OCI-LY1 (cell line): Measurements from ENCODE around the gene TF.
A peak's percentile ranks its signal among the peaks of the same experiment; 100 is the strongest.

Experiments used
- H2AFZ ChIP-seq: fragments of 200-600 bp; sonication (generic), shearing (Covaris generic); 2 replicates; pipeline ENCODE4 v1.6.0; 2014; ENCODE audit warnings: antibody characterized with exemption, mild to moderate bottlenecking, low read length
- H3F3A ChIP-seq: fragments of 200-600 bp; sonication (generic), shearing (Covaris generic); 2 replicates; pipeline ENCODE4 v1.6.0; 2014; ENCODE audit warnings: mild to moderate bottlenecking, antibody characterized with exemption, low read length, moderate library complexity; ENCODE audit not compliant: insufficient read depth
- H3K27ac ChIP-seq: fragments of 200-600 bp; sonication (generic); 2 replicates; pipeline ENCODE4 v1.5.1; 2014; ENCODE audit warnings: low read length, mixed run types, mild to moderate bottlenecking, low read depth; ENCODE audit not compliant: poor library complexity, severe bottlenecking
- H3K27me3 ChIP-seq: fragments of 200-600 bp; sonication (generic); 2 replicates; pipeline ENCODE4 v1.6.0; 2014; ENCODE audit warnings: antibody characterized with exemption, mild to moderate bottlenecking, low read length, moderate library complexity; ENCODE audit not compliant: insufficient read depth
- H3K36me3 ChIP-seq: fragments of 200-600 bp; sonication (generic); 2 replicates; pipeline ENCODE4 v1.6.1; 2014; ENCODE audit warnings: mild to moderate bottlenecking, antibody characterized with exemption, low read length, moderate library complexity, mixed read lengths; ENCODE audit not compliant: insufficient read depth
- H3K4me1 ChIP-seq: fragments of 200-600 bp; sonication (generic); 2 replicates; pipeline ENCODE4 v1.5.1; 2014; ENCODE audit warnings: mild to moderate bottlenecking, low read length, moderate library complexity; ENCODE audit not compliant: insufficient read depth, severe bottlenecking
- H3K4me2 ChIP-seq: fragments of 200-600 bp; sonication (generic), shearing (Covaris generic); 2 replicates; pipeline ENCODE4 v1.6.1; 2014; ENCODE audit warnings: low read length
- H3K4me3 ChIP-seq: fragments of 200-600 bp; sonication (generic); 2 replicates; pipeline ENCODE4 v1.5.1; 2014; ENCODE audit warnings: low read length, low read depth, mild to moderate bottlenecking, mixed read lengths; ENCODE audit not compliant: poor library complexity, severe bottlenecking
- H3K79me2 ChIP-seq: fragments of 200-600 bp; shearing (Covaris generic); 2 replicates; pipeline ENCODE4 v1.6.1; 2016; ENCODE audit warnings: mixed run types, low read length, mixed read lengths; ENCODE audit not compliant: insufficient read depth
- H3K9ac ChIP-seq: fragments of 200-600 bp; sonication (generic), shearing (Covaris generic); 2 replicates; pipeline ENCODE4 v1.6.1; 2014; ENCODE audit warnings: mild to moderate bottlenecking, low read length, mixed read lengths
- H3K9me2 ChIP-seq: fragments of 200-600 bp; sonication (generic), shearing (Covaris generic); 2 replicates; pipeline ENCODE4 v1.6.1; 2014; ENCODE audit warnings: low read depth, mild to moderate bottlenecking, low read length, mixed read lengths
- H3K9me3 ChIP-seq: fragments of 200-600 bp; shearing (Covaris generic); 2 replicates; pipeline ENCODE4 v1.6.1; 2014; ENCODE audit warnings: low read length, mixed read lengths
- H4K20me1 ChIP-seq: fragments of 200-600 bp; sonication (generic), shearing (Covaris generic); 2 replicates; pipeline ENCODE4 v1.6.0; 2016; ENCODE audit warnings: mild to moderate bottlenecking, low read length; ENCODE audit not compliant: insufficient read depth
- EZH2 ChIP-seq: fragments of 200-600 bp; sonication (generic), shearing (Covaris generic); IDR thresholded peaks from 2 replicates; pipeline ENCODE4 v1.8.0; 2017; ENCODE audit warnings: borderline replicate concordance, mixed run types, mild to moderate bottlenecking, antibody characterized with exemption, low read length, moderate library complexity, mixed read lengths
- TF ChIP-seq, protein P1 (sequence below): fragments of 200-600 bp; sonication (generic), shearing (Covaris generic); IDR thresholded peaks from 2 replicates; pipeline ENCODE4 v1.5.1; 2017; ENCODE audit warnings: mild to moderate bottlenecking, antibody characterized with exemption, low read length, moderate library complexity, mixed read lengths

The TF gene

DNA sequence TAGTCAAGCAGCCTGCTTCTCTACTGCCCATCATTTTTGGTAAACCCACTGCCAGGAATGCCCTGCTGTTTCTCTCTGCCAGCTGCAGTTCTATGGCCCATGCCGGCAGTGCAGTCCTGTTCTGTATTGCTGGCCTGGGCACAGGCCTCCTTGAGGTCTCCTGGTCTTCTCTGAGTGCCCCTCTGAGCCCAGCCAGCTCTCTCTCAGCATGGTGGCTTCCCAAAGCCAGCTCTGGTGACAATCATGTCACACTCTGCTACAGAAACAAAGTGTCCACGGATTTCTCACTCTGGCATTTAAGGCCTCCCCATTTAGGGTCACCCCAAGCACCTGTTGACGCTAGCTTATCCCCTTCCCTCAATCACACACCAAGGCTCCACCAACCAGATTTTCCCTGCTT lies 83.9 kb downstream of the TF start:
- Histone ChIP-seq H3K4me1 (no peaks in the 10 kb centered on the region), H3K4me3 (no peak overlapping the region), H3K9me3 (no peaks in the 10 kb centered on the region), H4K20me1 (no peaks in the 10 kb centered on the region), H3K9ac (no peak overlapping the region), H3F3A (no peaks in the 10 kb centered on the region), H3K27ac (no peak overlapping the region), H2AFZ (no peak overlapping the region), H3K4me2 (no peak overlapping the region), H3K27me3 (0 out of 2 replicates have a peak, but pooled peaks cover 9% of the 10 kb centered on the region), H3K9me2 (no peaks in the 10 kb centered on the region), H3K79me2 (no peaks in the 10 kb centered on the region), H3K36me3 (no peaks in the 10 kb centered on the region; the same call in 1 of the 2 replicates)
- no peak for TF ChIP-seq EZH2
- TF ChIP-seq, protein P1, sequence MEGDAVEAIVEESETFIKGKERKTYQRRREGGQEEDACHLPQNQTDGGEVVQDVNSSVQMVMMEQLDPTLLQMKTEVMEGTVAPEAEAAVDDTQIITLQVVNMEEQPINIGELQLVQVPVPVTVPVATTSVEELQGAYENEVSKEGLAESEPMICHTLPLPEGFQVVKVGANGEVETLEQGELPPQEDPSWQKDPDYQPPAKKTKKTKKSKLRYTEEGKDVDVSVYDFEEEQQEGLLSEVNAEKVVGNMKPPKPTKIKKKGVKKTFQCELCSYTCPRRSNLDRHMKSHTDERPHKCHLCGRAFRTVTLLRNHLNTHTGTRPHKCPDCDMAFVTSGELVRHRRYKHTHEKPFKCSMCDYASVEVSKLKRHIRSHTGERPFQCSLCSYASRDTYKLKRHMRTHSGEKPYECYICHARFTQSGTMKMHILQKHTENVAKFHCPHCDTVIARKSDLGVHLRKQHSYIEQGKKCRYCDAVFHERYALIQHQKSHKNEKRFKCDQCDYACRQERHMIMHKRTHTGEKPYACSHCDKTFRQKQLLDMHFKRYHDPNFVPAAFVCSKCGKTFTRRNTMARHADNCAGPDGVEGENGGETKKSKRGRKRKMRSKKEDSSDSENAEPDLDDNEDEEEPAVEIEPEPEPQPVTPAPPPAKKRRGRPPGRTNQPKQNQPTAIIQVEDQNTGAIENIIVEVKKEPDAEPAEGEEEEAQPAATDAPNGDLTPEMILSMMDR, result no peak

DNA sequence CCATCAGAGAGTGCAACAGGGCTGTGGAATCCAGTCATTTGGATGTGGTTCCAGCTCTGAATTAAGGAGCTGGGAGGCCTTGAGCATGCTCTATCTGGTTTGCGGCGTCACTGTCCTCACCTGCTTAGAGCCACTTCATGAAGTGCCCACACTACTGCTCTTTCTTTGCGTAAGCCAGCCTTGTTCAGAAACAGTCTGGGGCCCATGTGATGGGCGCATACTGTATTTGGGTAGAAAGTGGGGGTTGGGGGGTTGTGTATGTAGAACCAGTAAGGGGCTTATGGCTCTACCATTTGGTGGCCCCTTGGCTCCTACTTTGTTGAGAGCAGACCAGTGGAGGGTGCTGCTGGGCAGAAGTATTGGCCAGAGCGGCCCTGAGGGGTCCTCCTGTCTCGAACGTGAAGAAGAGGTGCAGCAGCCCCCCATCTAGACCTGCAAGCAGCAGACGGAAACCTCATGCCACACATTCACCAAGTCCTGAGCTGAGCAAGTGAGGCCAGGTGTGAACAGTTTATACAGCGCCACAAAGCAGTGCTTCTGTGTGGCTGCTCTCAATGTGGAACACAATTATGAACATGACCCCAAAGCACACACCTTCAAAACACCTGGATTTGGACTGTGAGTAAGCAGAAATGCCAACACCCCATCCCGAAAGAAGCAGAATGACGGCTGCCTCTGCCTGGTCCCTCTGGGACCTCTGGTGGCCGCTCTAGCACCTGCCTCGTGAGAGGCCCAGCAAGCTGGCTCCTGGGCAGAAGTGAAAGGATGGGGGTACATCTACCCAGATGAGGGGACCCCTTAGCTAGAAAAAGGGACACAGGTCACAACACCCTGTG lies 86.0 kb downstream of the TF start:
- TF ChIP-seq, protein P1, result peak; percentile 38; the same call in 1 of the 2 replicates
- no peak for TF ChIP-seq EZH2
- Histone ChIP-seq H3K27ac (no peak overlapping the region), H3K9ac (no peak overlapping the region), H3K4me2 (no peak overlapping the region), H4K20me1 (no peaks in the 10 kb centered on the region), H3K9me2 (no peaks in the 10 kb centered on the region), H2AFZ (no peak overlapping the region), H3F3A (no peaks in the 10 kb centered on the region), H3K27me3 (0 out of 2 replicates have a peak, but pooled peaks cover 9% of the 10 kb centered on the region), H3K4me1 (no peaks in the 10 kb centered on the region), H3K36me3 (no peaks in the 10 kb centered on the region), H3K4me3 (no peak overlapping the region), H3K9me3 (no peaks in the 10 kb centered on the region), H3K79me2 (no peaks in the 10 kb centered on the region)

DNA sequence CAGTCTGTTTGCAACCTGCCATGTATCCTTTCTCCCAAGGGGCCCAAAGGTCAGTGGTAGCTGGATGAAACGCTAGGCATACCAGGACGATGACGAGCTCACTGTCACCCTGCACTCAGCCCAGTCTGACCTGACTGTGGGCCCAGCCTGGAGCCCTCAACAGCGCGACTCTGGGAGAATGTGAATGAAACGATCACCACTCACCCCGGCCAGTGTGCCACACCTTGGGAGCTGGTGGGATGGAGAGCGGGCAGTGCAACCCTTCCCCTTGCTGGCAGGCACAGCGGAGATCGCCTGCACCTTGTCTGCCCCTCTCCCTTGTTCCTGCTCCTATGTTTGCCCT lies 86.6 kb downstream of the TF start:
- 0 out of 2 replicates have a peak, but pooled peaks cover 9% of the 10 kb centered on the region for H3K27me3 ChIP-seq
- no peaks in the 10 kb centered on the region for H4K20me1 ChIP-seq
- no peaks in the 10 kb centered on the region for H3K4me1 ChIP-seq
- no peaks in the 10 kb centered on the region for H3K79me2 ChIP-seq
- no peaks in the 10 kb centered on the region for H3K9me3 ChIP-seq
- H3K9me2 ChIP-seq, result no peaks in the 10 kb centered on the region
- no peaks in the 10 kb centered on the region for H3K36me3 ChIP-seq
- H3K4me3 ChIP-seq, result no peak overlapping the region
- no peak overlapping the region for H3K4me2 ChIP-seq
- H2AFZ ChIP-seq, result no peak overlapping the region
- no peaks in the 10 kb centered on the region for H3F3A ChIP-seq
- no peak for TF ChIP-seq EZH2
- TF ChIP-seq, protein P1, result no peak
- H3K27ac ChIP-seq, result no peak overlapping the region
- H3K9ac ChIP-seq, result no peak overlapping the region
